Measurements from ENCODE around the gene LGR4. TPM values are rescaled to one million over a fixed set of nuclear protein-coding genes. Genes with fewer than 3 reads are reported as not detected.

The LGR4 gene
- total and polyA plus RNA-seq, 2 of the 4 experiments (the other 2 are of a cell fraction): 2.9 to 6.8 TPM

DNA sequence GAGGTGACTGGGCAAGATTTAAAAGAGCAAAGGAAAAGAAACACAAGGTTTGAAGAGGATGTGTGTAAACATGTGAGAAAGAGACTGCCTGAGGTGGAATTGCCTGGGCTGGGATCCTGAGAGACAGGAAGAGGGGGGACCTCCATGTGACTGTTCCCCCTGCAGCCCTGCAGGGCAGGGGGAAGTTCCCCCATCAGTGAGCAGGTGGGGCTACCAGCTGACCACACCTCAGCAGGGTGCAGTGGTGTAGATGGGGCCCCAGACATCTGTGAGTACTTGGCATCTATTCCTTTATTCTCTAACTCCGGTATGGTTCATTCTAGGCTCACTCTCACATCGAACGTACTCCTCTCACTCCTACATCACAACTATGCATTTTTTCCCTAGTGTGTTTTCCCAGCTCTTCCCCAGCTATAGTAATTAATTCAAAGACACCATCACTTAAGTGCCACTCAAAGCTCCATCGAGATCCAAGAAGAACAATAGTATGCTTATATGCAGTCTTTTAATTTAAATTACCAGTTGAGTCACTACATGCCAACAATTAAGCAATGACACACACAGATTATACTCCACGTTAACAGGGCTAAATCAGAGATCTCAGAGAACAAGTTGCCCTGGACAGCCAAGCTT is 42.7 kb downstream of the LGR4 start:
- H2BK120ac ChIP-seq (ENCODE audit: low read depth, low read length): no peak overlapping the region
- no peak overlapping the region for H3K4me2 ChIP-seq (ENCODE audit: low read depth, low read length)
- ATAC-seq (ENCODE audit: low read depth) (no peak; the same call in 1 of the 2 replicates), DNase-seq (peak; percentile 7)
- H3K14ac ChIP-seq (replicated peaks; ENCODE audit: low read depth, low read length): no peak overlapping the region
- CTCF ChIA-PET: no interaction called here
- H3K27me3 ChIP-seq (ENCODE audit: control insufficient read depth, insufficient read depth, low read length): no peaks in the 10 kb centered on the region
- H4K5ac ChIP-seq (ENCODE audit: low read depth, low read length): no peak overlapping the region
- H4K8ac ChIP-seq (ENCODE audit: low read depth in 2 of 2, low read length in 2 of 2): no peak overlapping the region
- H2AK9ac ChIP-seq (replicated peaks; ENCODE audit: low read depth, low read length, poor library complexity): no peak overlapping the region
- intact Hi-C loops (cut with micrococcal nuclease): no loop called here
- H2BK15ac ChIP-seq (ENCODE audit: low read depth, low read length): no peak overlapping the region
- no peaks in the 10 kb centered on the region for H3K9me3 ChIP-seq (ENCODE audit: control insufficient read depth, insufficient read depth, low read length)
- H3K18ac ChIP-seq (ENCODE audit: low read depth, low read length): no peak overlapping the region
- H2AK5ac ChIP-seq (ENCODE audit: low read depth, low read length): no peak overlapping the region
- no peak overlapping the region for H3K4me3 ChIP-seq (ENCODE audit: insufficient read depth, low read depth, low read length)
- H2BK5ac ChIP-seq (ENCODE audit: low read depth, low read length, poor library complexity, severe bottlenecking): no peak overlapping the region
- no peak overlapping the region for H3K4ac ChIP-seq (ENCODE audit: low read depth, low read length)
- 81% methylated on average over 3 of the region's 5 CpGs; no CpG with 5 or more reads in 1 of the 2 experiments for WGBS, 2 experiments (ENCODE audit: extremely low coverage in 2 of 2, insufficient read length in 1 of 2)
- no peak overlapping the region for H4K91ac ChIP-seq (ENCODE audit: insufficient read depth, low read depth, low read length)
- H3K4me1 ChIP-seq (ENCODE audit: control insufficient read depth, insufficient read depth, low read length): peaks cover 4% of the 10 kb centered on the region
- H3K9me1 ChIP-seq (ENCODE audit: insufficient read depth, low read length): no peaks in the 10 kb centered on the region; the same call in 1 of the 2 replicates
- TF ChIP-seq CEBPB (IDR thresholded peaks at IDR 0.05; ENCODE audit: low read depth, low read length) (0 out of 2 replicates have a peak, but pooled peaks have one; percentile 13), POLR2A (IDR thresholded peaks at IDR 0.05; ENCODE audit: low read depth, low read length) (no peak), CHD1 (IDR thresholded peaks at IDR 0.05; ENCODE audit: low read depth, low read length) (no peak), BHLHE40 (IDR thresholded peaks at IDR 0.05; ENCODE audit: low read depth, low read length) (no peak), FOS (IDR thresholded peaks at IDR 0.05; ENCODE audit: low read depth, low read length) (no peak), MXI1 (IDR thresholded peaks at IDR 0.05; ENCODE audit: borderline replicate concordance, low read depth, low read length) (no peak)
- TF ChIP-seq, protein P1, sequence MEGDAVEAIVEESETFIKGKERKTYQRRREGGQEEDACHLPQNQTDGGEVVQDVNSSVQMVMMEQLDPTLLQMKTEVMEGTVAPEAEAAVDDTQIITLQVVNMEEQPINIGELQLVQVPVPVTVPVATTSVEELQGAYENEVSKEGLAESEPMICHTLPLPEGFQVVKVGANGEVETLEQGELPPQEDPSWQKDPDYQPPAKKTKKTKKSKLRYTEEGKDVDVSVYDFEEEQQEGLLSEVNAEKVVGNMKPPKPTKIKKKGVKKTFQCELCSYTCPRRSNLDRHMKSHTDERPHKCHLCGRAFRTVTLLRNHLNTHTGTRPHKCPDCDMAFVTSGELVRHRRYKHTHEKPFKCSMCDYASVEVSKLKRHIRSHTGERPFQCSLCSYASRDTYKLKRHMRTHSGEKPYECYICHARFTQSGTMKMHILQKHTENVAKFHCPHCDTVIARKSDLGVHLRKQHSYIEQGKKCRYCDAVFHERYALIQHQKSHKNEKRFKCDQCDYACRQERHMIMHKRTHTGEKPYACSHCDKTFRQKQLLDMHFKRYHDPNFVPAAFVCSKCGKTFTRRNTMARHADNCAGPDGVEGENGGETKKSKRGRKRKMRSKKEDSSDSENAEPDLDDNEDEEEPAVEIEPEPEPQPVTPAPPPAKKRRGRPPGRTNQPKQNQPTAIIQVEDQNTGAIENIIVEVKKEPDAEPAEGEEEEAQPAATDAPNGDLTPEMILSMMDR (conservative IDR thresholded peaks at IDR 0.05; ENCODE audit: low read depth, low read length): no peak
- TF ChIP-seq, protein P2, sequence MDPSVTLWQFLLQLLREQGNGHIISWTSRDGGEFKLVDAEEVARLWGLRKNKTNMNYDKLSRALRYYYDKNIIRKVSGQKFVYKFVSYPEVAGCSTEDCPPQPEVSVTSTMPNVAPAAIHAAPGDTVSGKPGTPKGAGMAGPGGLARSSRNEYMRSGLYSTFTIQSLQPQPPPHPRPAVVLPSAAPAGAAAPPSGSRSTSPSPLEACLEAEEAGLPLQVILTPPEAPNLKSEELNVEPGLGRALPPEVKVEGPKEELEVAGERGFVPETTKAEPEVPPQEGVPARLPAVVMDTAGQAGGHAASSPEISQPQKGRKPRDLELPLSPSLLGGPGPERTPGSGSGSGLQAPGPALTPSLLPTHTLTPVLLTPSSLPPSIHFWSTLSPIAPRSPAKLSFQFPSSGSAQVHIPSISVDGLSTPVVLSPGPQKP (IDR thresholded peaks at IDR 0.05; ENCODE audit: borderline replicate concordance, low read depth, low read length): no peak
- BruUV-seq (replicated peaks): no TSS peak
- no peak overlapping the region for H3K27ac ChIP-seq (ENCODE audit: insufficient read depth, low read length)
- in situ Hi-C loops (cut with MboI; ENCODE audit: low sequenced_read_pairs): no loop called here
- POLR2A ChIA-PET (ENCODE audit: unreplicated experiment): no interaction called here
- dilution Hi-C loops (cut with HindIII; ENCODE audit: low sequenced_read_pairs, unreplicated experiment): no loop called here
- no peaks in the 10 kb centered on the region for H4K20me1 ChIP-seq (ENCODE audit: insufficient read depth, low read length)
- H3K56ac ChIP-seq (ENCODE audit: extremely low read depth, insufficient read depth, low read length): no peak overlapping the region
- H3K36me3 ChIP-seq (ENCODE audit: control insufficient read depth, insufficient read depth, low read length): no peaks in the 10 kb centered on the region
- H2BK20ac ChIP-seq (ENCODE audit: low read depth, low read length): no peak overlapping the region
- H3K9ac ChIP-seq (ENCODE audit: low read depth, low read length): no peak overlapping the region
- peaks cover 0 to 6% of the 10 kb centered on the region in 2 experiments; a peak in 1 of 4 replicates for H3K79me1 ChIP-seq (ENCODE audit: low read depth in 1 of 2, low read length in 2 of 2)
- H3K23ac ChIP-seq (ENCODE audit: low read depth, low read length): no peak overlapping the region
- no peak overlapping the region for H2AFZ ChIP-seq (replicated peaks; ENCODE audit: low read length, poor library complexity)

Measured in IMR-90 (cell line).